Left ventricle myocardium superior (tissue), 1 donor: Measurements from ENCODE around the gene P3H1. TPM values are rescaled to one million over a fixed set of nuclear protein-coding genes. Genes with fewer than 3 reads are reported as not detected.

Source experiments
- total RNA-seq: library from RNA; stranded (reverse); fragmentation: NEBNext Ultra II Directional; extraction: Animal tissue kit (Norgen Biotek cat#: 25700); gene quantifications from one replicate; pipeline ENCODE4 v1.2.1, GENCODE V29; 2021
- donor health status: DM: no; HTN: yes; CAD: no; lungs with severe emphysema.

P3H1 gene
- total RNA-seq, 1 donor from 2014 or later, result 6.2 TPM

Other genes with a start within 250 kb of the P3H1 start
- 20.3 TPM for gene PPIH, start 108.6 kb downstream of the P3H1 start, total RNA-seq
- 896 TPM for gene YBX1, start 84.6 kb downstream of the P3H1 start, total RNA-seq
- not detected for gene CLDN19, start 26.8 kb downstream of the P3H1 start, total RNA-seq
- 10.4 TPM for gene C1orf50, start 221 bp upstream of the P3H1 start, total RNA-seq
- not detected for gene TMEM269, start 18.0 kb upstream of the P3H1 start, total RNA-seq
- 5.1 TPM for gene ERMAP, start 50.1 kb upstream of the P3H1 start, total RNA-seq
- 14.2 TPM for gene SVBP, start 50.4 kb upstream of the P3H1 start, total RNA-seq
- gene ZNF691, start 79.6 kb upstream of the P3H1 start, total RNA-seq, result 8.0 TPM
- gene SLC2A1, start 191.8 kb upstream of the P3H1 start, total RNA-seq, result 38.5 TPM